Measurements from ENCODE around the gene GRID2.

The GRID2 gene

GRCh38 chr4:93802045-93802444, 1498.3 kb downstream of the GRID2 start:
- H3K4ac ChIP-seq (ENCODE audit: low read length): no peak overlapping the region
- H2BK15ac ChIP-seq (ENCODE audit: low read length): no peak overlapping the region
- no peak overlapping the region for H3K18ac ChIP-seq (ENCODE audit: low read length)
- H4K8ac ChIP-seq (ENCODE audit: low read depth, low read length): no peak overlapping the region
- no peaks in the 10 kb centered on the region for H3K36me3 ChIP-seq (replicated peaks in 1 of 2; ENCODE audit: control insufficient read depth in 2 of 2, insufficient read depth in 2 of 2, low read length in 2 of 2)
- no peak overlapping the region for H3K4me2 ChIP-seq (ENCODE audit: insufficient read depth, low read length, poor library complexity, severe bottlenecking)
- no CpG with 5 or more reads among the region's 4 CpGs for WGBS, 2 donors (ENCODE audit: extremely low coverage in 2 of 2, insufficient read length in 2 of 2, insufficient replicate concordance in 1 of 2)
- no peak for DNase-seq (ENCODE audit: low spot score)
- no peak overlapping the region for H2BK5ac ChIP-seq (ENCODE audit: low read length)
- H3K9ac ChIP-seq (ENCODE audit: low read depth, low read length, poor library complexity): no peak overlapping the region
- H3K27ac ChIP-seq (replicated peaks; ENCODE audit: low read length): no peak overlapping the region
- H3K14ac ChIP-seq (ENCODE audit: low read length): no peak overlapping the region
- no peak overlapping the region for H2BK120ac ChIP-seq (ENCODE audit: low read depth, low read length)
- H4K91ac ChIP-seq (ENCODE audit: low read depth, low read length, poor library complexity): no peak overlapping the region
- H2AK5ac ChIP-seq (ENCODE audit: low read depth, low read length): no peak overlapping the region
- no peaks in the 10 kb centered on the region for H3K79me1 ChIP-seq (ENCODE audit: low read depth, low read length)
- H3K27me3 ChIP-seq (ENCODE audit: control insufficient read depth in 3 of 3, insufficient read depth in 3 of 3, low read depth in 1 of 3, low read length in 3 of 3): peaks cover 0 to 6% (median 0%) of the 10 kb centered on the region in 3 experiments
- H2AFZ ChIP-seq (ENCODE audit: low read length): no peak overlapping the region
- no peak overlapping the region for H3K23ac ChIP-seq (ENCODE audit: low read depth, low read length, poor library complexity)
- no peaks in the 10 kb centered on the region for H3K9me3 ChIP-seq (replicated peaks in 1 of 2; ENCODE audit: control insufficient read depth in 2 of 2, insufficient read depth in 1 of 2, low read depth in 1 of 2, low read length in 2 of 2)
- no peak overlapping the region for H2BK12ac ChIP-seq (ENCODE audit: low read length)
- H3K4me3 ChIP-seq (ENCODE audit: low read length in 2 of 2): no peak overlapping the region
- peaks cover 2 to 3% of the 10 kb centered on the region in 2 donors for H3K4me1 ChIP-seq (ENCODE audit: control insufficient read depth in 2 of 2, insufficient read depth in 1 of 2, low read depth in 1 of 2, low read length in 2 of 2)

- H3K4me2 ChIP-seq (ENCODE audit: insufficient read depth, low read length, poor library complexity, severe bottlenecking): no peak overlapping the region
- no CpG with 5 or more reads among the region's 4 CpGs for WGBS, 2 donors (ENCODE audit: extremely low coverage in 2 of 2, insufficient read length in 2 of 2, insufficient replicate concordance in 1 of 2)
Measured at GRCh38 chr4:93809773-93810172, 1506.0 kb downstream of the GRID2 start.

GRCh38 chr4:93810340-93810992, 1506.7 kb downstream of the GRID2 start:
- Histone ChIP-seq H3K9ac (ENCODE audit: low read depth, low read length, poor library complexity) (no peak overlapping the region), H4K91ac (ENCODE audit: low read depth, low read length, poor library complexity) (no peak overlapping the region), H3K36me3 (replicated peaks in 1 of 2; ENCODE audit: control insufficient read depth in 2 of 2, insufficient read depth in 2 of 2, low read length in 2 of 2) (no peaks in the 10 kb centered on the region), H3K4me1 (ENCODE audit: control insufficient read depth in 2 of 2, insufficient read depth in 1 of 2, low read depth in 1 of 2, low read length in 2 of 2) (no peaks in the 10 kb centered on the region), H3K27me3 (ENCODE audit: control insufficient read depth in 3 of 3, insufficient read depth in 3 of 3, low read depth in 1 of 3, low read length in 3 of 3) (peaks cover 0 to 3% (median 0%) of the 10 kb centered on the region in 3 experiments), H4K8ac (ENCODE audit: low read depth, low read length) (no peak overlapping the region), H2BK15ac (ENCODE audit: low read length) (no peak overlapping the region), H3K4ac (ENCODE audit: low read length) (no peak overlapping the region), H3K18ac (ENCODE audit: low read length) (no peak overlapping the region), H2BK120ac (ENCODE audit: low read depth, low read length) (no peak overlapping the region), H3K4me3 (ENCODE audit: low read length in 2 of 2) (no peak overlapping the region), H3K27ac (replicated peaks; ENCODE audit: low read length) (no peak overlapping the region), H2BK5ac (ENCODE audit: low read length) (no peak overlapping the region), H3K79me1 (ENCODE audit: low read depth, low read length) (no peaks in the 10 kb centered on the region), H2AFZ (ENCODE audit: low read length) (no peak overlapping the region), H2BK12ac (ENCODE audit: low read length) (no peak overlapping the region), H3K23ac (ENCODE audit: low read depth, low read length, poor library complexity) (no peak overlapping the region), H2AK5ac (ENCODE audit: low read depth, low read length) (no peak overlapping the region), H3K9me3 (replicated peaks in 1 of 2; ENCODE audit: control insufficient read depth in 2 of 2, insufficient read depth in 1 of 2, low read depth in 1 of 2, low read length in 2 of 2) (no peaks in the 10 kb centered on the region), H3K4me2 (ENCODE audit: insufficient read depth, low read length, poor library complexity, severe bottlenecking) (no peak overlapping the region), H3K14ac (ENCODE audit: low read length) (no peak overlapping the region)
- no peak for DNase-seq (ENCODE audit: low spot score)
- no CpG with 5 or more reads among the region's 5 CpGs for WGBS, 2 donors (ENCODE audit: extremely low coverage in 2 of 2, insufficient read length in 2 of 2, insufficient replicate concordance in 1 of 2)

More at GRCh38 chr4:93809773-93810172, 1506.0 kb downstream of the GRID2 start:
- H3K4me1 ChIP-seq (ENCODE audit: control insufficient read depth in 2 of 2, insufficient read depth in 1 of 2, low read depth in 1 of 2, low read length in 2 of 2): no peaks in the 10 kb centered on the region
- no peak overlapping the region for H3K14ac ChIP-seq (ENCODE audit: low read length)
- no peak overlapping the region for H3K9ac ChIP-seq (ENCODE audit: low read depth, low read length, poor library complexity)
- H2BK120ac ChIP-seq (ENCODE audit: low read depth, low read length): no peak overlapping the region
- no peak overlapping the region for H3K18ac ChIP-seq (ENCODE audit: low read length)
- H2BK12ac ChIP-seq (ENCODE audit: low read length): no peak overlapping the region
- no peaks in the 10 kb centered on the region for H3K36me3 ChIP-seq (replicated peaks in 1 of 2; ENCODE audit: control insufficient read depth in 2 of 2, insufficient read depth in 2 of 2, low read length in 2 of 2)
- no peak overlapping the region for H3K23ac ChIP-seq (ENCODE audit: low read depth, low read length, poor library complexity)
- H2BK5ac ChIP-seq (ENCODE audit: low read length): no peak overlapping the region
- H3K4ac ChIP-seq (ENCODE audit: low read length): no peak overlapping the region
- H3K79me1 ChIP-seq (ENCODE audit: low read depth, low read length): no peaks in the 10 kb centered on the region
- no peak overlapping the region for H4K8ac ChIP-seq (ENCODE audit: low read depth, low read length)
- no peak overlapping the region for H4K91ac ChIP-seq (ENCODE audit: low read depth, low read length, poor library complexity)
- H2AFZ ChIP-seq (ENCODE audit: low read length): no peak overlapping the region
- DNase-seq (ENCODE audit: low spot score): no peak
- no peak overlapping the region for H3K4me3 ChIP-seq (ENCODE audit: low read length in 2 of 2)
- H2BK15ac ChIP-seq (ENCODE audit: low read length): no peak overlapping the region
- H3K27ac ChIP-seq (replicated peaks; ENCODE audit: low read length): no peak overlapping the region
- no peak overlapping the region for H2AK5ac ChIP-seq (ENCODE audit: low read depth, low read length)
- no peaks in the 10 kb centered on the region for H3K9me3 ChIP-seq (replicated peaks in 1 of 2; ENCODE audit: control insufficient read depth in 2 of 2, insufficient read depth in 1 of 2, low read depth in 1 of 2, low read length in 2 of 2)
- peaks cover 0 to 3% (median 0%) of the 10 kb centered on the region in 3 experiments for H3K27me3 ChIP-seq (ENCODE audit: control insufficient read depth in 3 of 3, insufficient read depth in 3 of 3, low read depth in 1 of 3, low read length in 3 of 3)

GRCh38 chr4:93813092-93813491, 1509.3 kb downstream of the GRID2 start:
- no peak overlapping the region for H2BK120ac ChIP-seq (ENCODE audit: low read depth, low read length)
- no peak overlapping the region for H3K4me2 ChIP-seq (ENCODE audit: insufficient read depth, low read length, poor library complexity, severe bottlenecking)
- H2BK15ac ChIP-seq (ENCODE audit: low read length): no peak overlapping the region
- H2AK5ac ChIP-seq (ENCODE audit: low read depth, low read length): no peak overlapping the region
- H3K14ac ChIP-seq (ENCODE audit: low read length): no peak overlapping the region
- no peak overlapping the region for H3K18ac ChIP-seq (ENCODE audit: low read length)
- no peak overlapping the region for H4K91ac ChIP-seq (ENCODE audit: low read depth, low read length, poor library complexity)
- no peak overlapping the region for H3K4ac ChIP-seq (ENCODE audit: low read length)
- H3K27ac ChIP-seq (replicated peaks; ENCODE audit: low read length): no peak overlapping the region
- H3K9ac ChIP-seq (ENCODE audit: low read depth, low read length, poor library complexity): no peak overlapping the region
- H2AFZ ChIP-seq (ENCODE audit: low read length): no peak overlapping the region
- no peaks in the 10 kb centered on the region for H3K4me1 ChIP-seq (ENCODE audit: control insufficient read depth in 2 of 2, insufficient read depth in 1 of 2, low read depth in 1 of 2, low read length in 2 of 2)
- no peak overlapping the region for H2BK5ac ChIP-seq (ENCODE audit: low read length)
- H4K8ac ChIP-seq (ENCODE audit: low read depth, low read length): no peak overlapping the region
- no peak overlapping the region for H3K23ac ChIP-seq (ENCODE audit: low read depth, low read length, poor library complexity)
- H3K79me1 ChIP-seq (ENCODE audit: low read depth, low read length): no peaks in the 10 kb centered on the region
- no CpG with 5 or more reads among the region's 2 CpGs for WGBS, 2 donors (ENCODE audit: extremely low coverage in 2 of 2, insufficient read length in 2 of 2, insufficient replicate concordance in 1 of 2)
- DNase-seq (ENCODE audit: low spot score): no peak
- no peak overlapping the region for H2BK12ac ChIP-seq (ENCODE audit: low read length)
- H3K36me3 ChIP-seq (replicated peaks in 1 of 2; ENCODE audit: control insufficient read depth in 2 of 2, insufficient read depth in 2 of 2, low read length in 2 of 2): no peaks in the 10 kb centered on the region
- no peaks in the 10 kb centered on the region for H3K9me3 ChIP-seq (replicated peaks in 1 of 2; ENCODE audit: control insufficient read depth in 2 of 2, insufficient read depth in 1 of 2, low read depth in 1 of 2, low read length in 2 of 2)
- H3K27me3 ChIP-seq (ENCODE audit: control insufficient read depth in 3 of 3, insufficient read depth in 3 of 3, low read depth in 1 of 3, low read length in 3 of 3): peaks cover 0 to 3% (median 0%) of the 10 kb centered on the region in 3 experiments
- H3K4me3 ChIP-seq (ENCODE audit: low read length in 2 of 2): no peak overlapping the region

All from neuronal stem cell (in vitro differentiated cells).